GM12891 (cell line): ENCODE results near the gene PAX7.

Experiments used
- PAX5 ChIP-seq: IDR thresholded peaks from 2 replicates; pipeline ENCODE4 v1.6.1; 2011; ENCODE audit warnings: low read length, moderate library complexity, mild to moderate bottlenecking; ENCODE audit not compliant: insufficient read depth, severe bottlenecking
- POLR2A ChIP-seq: IDR thresholded peaks from 2 replicates; pipeline ENCODE4 v1.6.1; 2011; ENCODE audit warnings: low read depth, low read length, control low read depth
- POLR2AphosphoS5 ChIP-seq: IDR thresholded peaks from 2 replicates; pipeline ENCODE4 v1.6.1; 2011; ENCODE audit warnings: low read depth, low read length, control low read depth
- POU2F2 ChIP-seq: IDR thresholded peaks from 2 replicates; pipeline ENCODE4 v1.6.1; 2011; ENCODE audit warnings: low read depth, mild to moderate bottlenecking, control low read depth, low read length, moderate library complexity
- SPI1 ChIP-seq: IDR thresholded peaks from 2 replicates; pipeline ENCODE4 v1.6.1; 2011; ENCODE audit warnings: low read depth, low read length, control low read depth
- TAF1 ChIP-seq: IDR thresholded peaks from 2 replicates; pipeline ENCODE4 v1.6.1; 2011; ENCODE audit warnings: low read depth, low read length, control low read depth

- TF ChIP-seq POLR2A (no peak), POLR2AphosphoS5 (no peak), TAF1 (no peak), POU2F2 (no peak), SPI1 (no peak), PAX5 (no peak)
Observed at GRCh38 chr1:18633422-18634155, 2.9 kb downstream of the PAX7 start.
